Measurements from ENCODE around the gene BCKDHA.
"Not testable (repeated sequence)": the region's sequence is repeated elsewhere in the genome, so short reads cannot be mapped to it uniquely, and the experiment has no call there.

The BCKDHA gene

GRCh38 chr19:41371119-41371518, 26.5 kb upstream of the BCKDHA start:
- not testable (repeated sequence) for H3K4me2 ChIP-seq (ENCODE audit: low read length); H3K9ac ChIP-seq (ENCODE audit: low read depth, low read length); H3K36me3 ChIP-seq (ENCODE audit: insufficient read depth, low read length); H3K9me3 ChIP-seq (replicated peaks; ENCODE audit: low read length); H3K4me3 ChIP-seq (ENCODE audit: low read length); H3K27me3 ChIP-seq (ENCODE audit: control insufficient read depth, insufficient read depth, low read length)
- peaks cover 29% of the 10 kb centered on the region for H3K4me1 ChIP-seq (ENCODE audit: control insufficient read depth, insufficient read depth, low read length)

- Histone ChIP-seq H3K9ac (ENCODE audit: low read depth, low read length) (no peak overlapping the region), H3K4me3 (ENCODE audit: low read length) (no peak overlapping the region), H3K9me3 (replicated peaks; ENCODE audit: low read length) (no peaks in the 10 kb centered on the region), H3K4me1 (ENCODE audit: control insufficient read depth, insufficient read depth, low read length) (peaks cover 33% of the 10 kb centered on the region), H3K36me3 (ENCODE audit: insufficient read depth, low read length) (no peaks in the 10 kb centered on the region), H3K27me3 (ENCODE audit: control insufficient read depth, insufficient read depth, low read length) (no peaks in the 10 kb centered on the region), H3K4me2 (ENCODE audit: low read length) (no peak overlapping the region)
Observed at GRCh38 chr19:41371541-41371940, 26.1 kb upstream of the BCKDHA start.

DNA sequence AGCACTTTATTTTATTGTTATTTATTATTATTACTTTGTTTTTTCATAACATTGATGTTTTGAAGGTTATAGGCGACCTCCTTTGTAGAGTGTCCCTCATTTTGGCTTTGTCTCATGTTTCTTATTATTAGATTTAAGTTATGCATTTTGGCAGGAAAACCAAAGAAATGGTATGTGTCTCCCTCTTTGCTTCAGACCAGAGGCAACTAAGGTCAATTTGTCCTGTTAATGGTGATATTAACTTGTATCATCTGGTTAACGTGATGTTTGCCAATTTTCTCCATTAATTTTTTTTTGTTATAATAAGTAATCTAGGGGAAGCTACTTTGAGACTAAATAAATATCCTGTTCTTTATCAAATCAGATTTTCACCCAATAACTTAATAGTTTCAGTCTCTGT, 25.1 kb upstream of the BCKDHA start:
- Histone ChIP-seq H3K9ac (ENCODE audit: low read depth, low read length) (no peak overlapping the region), H3K9me3 (replicated peaks; ENCODE audit: low read length) (no peaks in the 10 kb centered on the region), H3K4me2 (ENCODE audit: low read length) (no peak overlapping the region), H3K27me3 (ENCODE audit: control insufficient read depth, insufficient read depth, low read length) (no peaks in the 10 kb centered on the region), H3K4me3 (ENCODE audit: low read length) (no peak overlapping the region), H3K4me1 (ENCODE audit: control insufficient read depth, insufficient read depth, low read length) (peaks cover 35% of the 10 kb centered on the region), H3K36me3 (ENCODE audit: insufficient read depth, low read length) (no peaks in the 10 kb centered on the region)

DNA sequence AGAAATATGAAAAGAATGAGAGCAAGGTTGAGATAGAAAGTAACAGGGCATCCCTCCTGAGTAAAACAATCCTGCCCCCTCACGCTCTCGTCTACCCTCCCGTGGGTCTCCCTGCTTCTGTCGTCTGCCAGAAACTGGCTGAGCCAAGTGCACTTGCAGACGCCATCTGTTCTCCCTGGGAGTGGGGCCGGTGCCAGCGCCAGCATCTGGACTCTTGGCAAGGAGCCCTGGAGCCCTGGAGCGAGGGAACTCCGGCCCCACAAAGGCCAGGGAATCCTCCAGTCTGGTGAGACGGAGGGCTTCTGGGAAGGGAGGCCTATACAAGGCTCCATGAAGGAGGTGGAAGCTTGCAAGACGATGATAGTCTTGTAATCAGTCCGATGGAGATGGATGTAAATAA, 23.6 kb upstream of the BCKDHA start:
- H3K4me3 ChIP-seq (ENCODE audit: low read length), result no peak overlapping the region
- H3K9me3 ChIP-seq (replicated peaks; ENCODE audit: low read length), result no peaks in the 10 kb centered on the region
- H3K4me1 ChIP-seq (ENCODE audit: control insufficient read depth, insufficient read depth, low read length), result peaks cover 27% of the 10 kb centered on the region
- no peaks in the 10 kb centered on the region for H3K36me3 ChIP-seq (ENCODE audit: insufficient read depth, low read length)
- no peak overlapping the region for H3K4me2 ChIP-seq (ENCODE audit: low read length)
- no peaks in the 10 kb centered on the region for H3K27me3 ChIP-seq (ENCODE audit: control insufficient read depth, insufficient read depth, low read length)
- no peak overlapping the region for H3K9ac ChIP-seq (ENCODE audit: low read depth, low read length)

DNA sequence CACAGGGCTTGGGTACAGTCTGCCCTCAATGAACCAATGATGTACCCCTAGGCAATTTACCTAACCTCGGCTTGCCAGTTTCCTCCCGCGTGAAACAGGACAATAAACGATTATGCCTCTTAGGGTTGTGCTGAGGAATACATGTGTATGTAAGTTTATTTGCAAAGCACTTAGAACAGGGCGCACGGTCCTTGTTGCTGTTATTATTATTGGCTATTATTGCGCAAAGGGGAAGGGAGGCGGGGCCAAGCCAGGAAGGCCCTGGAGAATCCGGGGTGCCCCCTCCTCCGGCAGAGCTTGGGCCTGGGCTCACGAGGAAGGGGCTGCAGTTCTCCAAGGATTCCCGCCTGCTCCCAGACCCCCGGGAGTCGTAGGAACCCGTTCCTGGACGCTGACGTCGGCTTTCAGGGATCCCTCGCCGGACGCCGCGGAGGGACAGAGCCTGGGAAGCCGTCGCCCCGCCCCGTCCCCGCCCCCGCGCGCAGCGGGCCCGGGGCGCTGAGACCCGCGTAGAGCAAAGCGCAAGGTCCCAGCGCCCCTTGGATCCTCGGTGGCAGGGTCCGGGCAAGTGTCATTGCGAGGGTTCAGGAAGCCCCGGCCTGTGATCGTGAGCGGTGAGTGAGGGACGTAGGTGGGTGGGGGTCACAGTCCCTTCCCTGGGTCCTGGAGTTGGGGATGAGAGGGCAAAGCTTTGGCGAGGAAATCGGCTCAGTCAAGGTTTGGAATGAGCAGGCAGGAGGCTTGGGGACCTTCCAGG, 21.2 kb upstream of the BCKDHA start, which contains the start of gene TMEM91:
Gene TMEM91 (plus strand): TSS at position 293 of the 757 bp plus-strand sequence. CDS start 1,777 bp downstream, outside the sequence.
- Histone ChIP-seq H3K27me3 (ENCODE audit: control insufficient read depth, insufficient read depth, low read length) (no peaks in the 10 kb centered on the region), H3K4me3 (ENCODE audit: low read length) (peak within 1 kb of the TSS; percentile 73), H3K9me3 (replicated peaks; ENCODE audit: low read length) (no peaks in the 10 kb centered on the region), H3K4me2 (ENCODE audit: low read length) (peak within 1 kb of the TSS; percentile 82), H3K4me1 (ENCODE audit: control insufficient read depth, insufficient read depth, low read length) (peaks cover 27% of the 10 kb centered on the region), H3K36me3 (ENCODE audit: insufficient read depth, low read length) (no peaks in the 10 kb centered on the region), H3K9ac (ENCODE audit: low read depth, low read length) (peak within 1 kb of the TSS; percentile 67)

- H3K4me1 ChIP-seq (ENCODE audit: control insufficient read depth, insufficient read depth, low read length), result peaks cover 27% of the 10 kb centered on the region
- H3K4me3 ChIP-seq (ENCODE audit: low read length), result peak overlapping the region; percentile 73
- no peaks in the 10 kb centered on the region for H3K9me3 ChIP-seq (replicated peaks; ENCODE audit: low read length)
- no peak overlapping the region for H3K9ac ChIP-seq (ENCODE audit: low read depth, low read length)
- no peaks in the 10 kb centered on the region for H3K36me3 ChIP-seq (ENCODE audit: insufficient read depth, low read length)
- peak overlapping the region; percentile 82 for H3K4me2 ChIP-seq (ENCODE audit: low read length)
- no peaks in the 10 kb centered on the region for H3K27me3 ChIP-seq (ENCODE audit: control insufficient read depth, insufficient read depth, low read length)
Observed at GRCh38 chr19:41376998-41377365, 20.6 kb upstream of the BCKDHA start.

- H3K9ac ChIP-seq (ENCODE audit: low read depth, low read length), result no peak overlapping the region
- H3K27me3 ChIP-seq (ENCODE audit: control insufficient read depth, insufficient read depth, low read length), result no peaks in the 10 kb centered on the region
- no peaks in the 10 kb centered on the region for H3K9me3 ChIP-seq (replicated peaks; ENCODE audit: low read length)
- no peak overlapping the region for H3K4me3 ChIP-seq (ENCODE audit: low read length)
- H3K4me2 ChIP-seq (ENCODE audit: low read length), result no peak overlapping the region
- H3K36me3 ChIP-seq (ENCODE audit: insufficient read depth, low read length), result no peaks in the 10 kb centered on the region
- peaks cover 27% of the 10 kb centered on the region for H3K4me1 ChIP-seq (ENCODE audit: control insufficient read depth, insufficient read depth, low read length)
Observed at GRCh38 chr19:41377977-41378709, 19.5 kb upstream of the BCKDHA start.

GRCh38 chr19:41381536-41381935, 16.1 kb upstream of the BCKDHA start:
- H3K4me1 ChIP-seq (ENCODE audit: control insufficient read depth, insufficient read depth, low read length); H3K4me2 ChIP-seq (ENCODE audit: low read length); H3K9ac ChIP-seq (ENCODE audit: low read depth, low read length); H3K9me3 ChIP-seq (replicated peaks; ENCODE audit: low read length); H3K4me3 ChIP-seq (ENCODE audit: low read length); H3K36me3 ChIP-seq (ENCODE audit: insufficient read depth, low read length); H3K27me3 ChIP-seq (ENCODE audit: control insufficient read depth, insufficient read depth, low read length): not testable (repeated sequence)

- Histone ChIP-seq H3K9ac (ENCODE audit: low read depth, low read length) (no peak overlapping the region), H3K9me3 (replicated peaks; ENCODE audit: low read length) (no peaks in the 10 kb centered on the region), H3K4me2 (ENCODE audit: low read length) (no peak overlapping the region), H3K27me3 (ENCODE audit: control insufficient read depth, insufficient read depth, low read length) (no peaks in the 10 kb centered on the region), H3K4me3 (ENCODE audit: low read length) (no peak overlapping the region), H3K36me3 (ENCODE audit: insufficient read depth, low read length) (no peaks in the 10 kb centered on the region), H3K4me1 (ENCODE audit: control insufficient read depth, insufficient read depth, low read length) (no peaks in the 10 kb centered on the region)
Observed at GRCh38 chr19:41384351-41384750, 13.3 kb upstream of the BCKDHA start.

DNA sequence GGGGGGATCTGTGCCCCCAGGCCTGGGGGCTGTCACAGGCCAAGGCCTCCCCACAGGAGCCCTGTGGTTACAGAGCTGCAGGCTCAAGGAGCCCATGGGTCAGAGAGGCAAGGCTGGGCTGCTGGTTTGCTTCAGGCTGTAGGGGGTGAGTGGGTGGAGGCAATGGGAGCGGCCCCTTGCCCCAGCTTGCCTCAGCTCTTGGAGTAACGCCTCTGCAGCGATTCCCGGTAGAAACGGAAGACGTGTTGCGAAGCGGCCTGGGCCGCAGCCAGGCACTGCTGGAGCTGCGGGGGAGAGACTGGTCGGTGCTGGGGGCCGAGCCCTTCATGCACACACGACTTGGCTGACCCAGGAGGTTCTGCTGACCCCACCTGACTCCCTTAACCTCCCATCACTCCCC, 11.2 kb upstream of the BCKDHA start:
- no peaks in the 10 kb centered on the region for H3K9me3 ChIP-seq (replicated peaks; ENCODE audit: low read length)
- no peak overlapping the region for H3K4me3 ChIP-seq (ENCODE audit: low read length)
- H3K4me2 ChIP-seq (ENCODE audit: low read length), result no peak overlapping the region
- peaks cover 10% of the 10 kb centered on the region for H3K36me3 ChIP-seq (ENCODE audit: insufficient read depth, low read length)
- H3K4me1 ChIP-seq (ENCODE audit: control insufficient read depth, insufficient read depth, low read length), result no peaks in the 10 kb centered on the region
- no peaks in the 10 kb centered on the region for H3K27me3 ChIP-seq (ENCODE audit: control insufficient read depth, insufficient read depth, low read length)
- no peak overlapping the region for H3K9ac ChIP-seq (ENCODE audit: low read depth, low read length)

DNA sequence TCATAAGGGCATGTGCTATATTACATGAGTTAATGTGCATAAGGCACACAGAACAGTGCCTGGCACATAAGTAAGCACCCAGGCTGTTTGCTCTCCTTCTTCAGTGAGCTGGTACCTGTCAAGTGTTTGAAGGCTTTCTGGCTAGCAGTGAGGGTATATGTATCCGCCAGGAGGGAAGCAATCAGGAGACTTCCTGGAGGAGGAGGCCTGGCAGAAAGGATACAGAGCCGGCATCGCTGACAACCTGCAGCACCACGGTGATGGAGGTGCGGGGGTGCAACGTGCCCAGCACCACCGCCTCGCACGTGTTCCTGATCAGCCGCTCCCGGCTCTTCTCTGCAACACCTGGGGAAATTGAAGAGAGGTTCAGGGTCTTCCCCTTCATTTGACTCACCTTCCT, 6.0 kb upstream of the BCKDHA start:
- Histone ChIP-seq H3K9ac (ENCODE audit: low read depth, low read length) (no peak overlapping the region), H3K27me3 (ENCODE audit: control insufficient read depth, insufficient read depth, low read length) (no peaks in the 10 kb centered on the region), H3K4me3 (ENCODE audit: low read length) (no peak overlapping the region), H3K9me3 (replicated peaks; ENCODE audit: low read length) (no peaks in the 10 kb centered on the region), H3K36me3 (ENCODE audit: insufficient read depth, low read length) (peaks cover 14% of the 10 kb centered on the region), H3K4me2 (ENCODE audit: low read length) (no peak overlapping the region), H3K4me1 (ENCODE audit: control insufficient read depth, insufficient read depth, low read length) (no peaks in the 10 kb centered on the region)

GRCh38 chr19:41392775-41393174, 4.8 kb upstream of the BCKDHA start:
- Histone ChIP-seq H3K27me3 (ENCODE audit: control insufficient read depth, insufficient read depth, low read length) (no peaks in the 10 kb centered on the region), H3K9me3 (replicated peaks; ENCODE audit: low read length) (no peaks in the 10 kb centered on the region), H3K4me1 (ENCODE audit: control insufficient read depth, insufficient read depth, low read length) (no peaks in the 10 kb centered on the region), H3K4me3 (ENCODE audit: low read length) (no peak overlapping the region), H3K9ac (ENCODE audit: low read depth, low read length) (no peak overlapping the region), H3K4me2 (ENCODE audit: low read length) (no peak overlapping the region), H3K36me3 (ENCODE audit: insufficient read depth, low read length) (peaks cover 14% of the 10 kb centered on the region)
